HG02588 (cell line): ENCODE data around the gene DOLPP1.
"Not testable (repeated sequence)": the region's sequence is repeated elsewhere in the genome, so short reads cannot be mapped to it uniquely, and the experiment has no call there.

Source experiments
- ATAC-seq: cut with Tn5 transposase; IDR thresholded peaks from one replicate; pipeline ENCODE4 v1.9.1; 2021; ENCODE audit warnings: mild to moderate bottlenecking, moderate library complexity; ENCODE audit not compliant: unreplicated experiment

DOLPP1 gene

DNA sequence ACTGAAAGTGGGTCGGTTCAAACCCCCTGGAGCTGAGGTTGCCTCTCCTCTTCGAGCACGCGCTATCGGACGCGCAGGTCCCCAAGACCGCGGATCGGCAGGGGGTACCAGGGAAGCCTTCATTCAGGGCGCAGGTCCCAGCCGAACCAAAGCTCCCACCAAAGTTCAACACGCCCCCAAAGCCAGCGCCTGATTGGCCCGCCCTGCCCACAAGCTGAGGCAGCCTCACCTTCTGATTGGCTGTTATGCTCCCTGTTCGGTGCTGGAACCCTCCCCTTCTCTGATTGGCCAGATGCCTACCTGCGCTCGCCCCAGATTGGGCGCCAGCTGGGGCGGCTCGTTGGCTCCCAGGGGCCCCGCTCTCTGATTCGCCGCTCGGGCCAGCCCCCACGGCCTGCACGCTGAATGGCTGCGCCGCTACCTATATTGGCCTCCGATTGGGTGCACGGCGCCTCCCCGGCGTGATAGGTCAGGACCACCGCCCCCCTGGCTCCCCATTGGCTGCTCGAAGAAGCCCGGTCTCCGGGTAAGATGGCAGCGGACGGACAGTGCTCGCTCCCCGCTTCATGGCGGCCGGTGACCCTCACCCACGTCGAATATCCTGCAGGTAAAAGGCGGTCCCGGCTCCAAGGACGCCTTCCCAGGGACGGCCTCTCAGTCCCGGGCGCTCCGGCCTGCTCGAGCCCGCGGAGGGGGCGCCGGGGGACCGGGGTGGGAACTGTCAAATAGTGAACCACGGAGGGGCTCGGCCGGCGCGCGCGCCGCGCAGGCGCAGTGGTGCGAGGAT is at the start of gene DOLPP1:
DOLPP1 (plus strand) TSS at position 511 of the 787 bp plus-strand sequence; CDS start at position 532, 21 bp downstream.
- ATAC-seq = peak; percentile 92

DNA sequence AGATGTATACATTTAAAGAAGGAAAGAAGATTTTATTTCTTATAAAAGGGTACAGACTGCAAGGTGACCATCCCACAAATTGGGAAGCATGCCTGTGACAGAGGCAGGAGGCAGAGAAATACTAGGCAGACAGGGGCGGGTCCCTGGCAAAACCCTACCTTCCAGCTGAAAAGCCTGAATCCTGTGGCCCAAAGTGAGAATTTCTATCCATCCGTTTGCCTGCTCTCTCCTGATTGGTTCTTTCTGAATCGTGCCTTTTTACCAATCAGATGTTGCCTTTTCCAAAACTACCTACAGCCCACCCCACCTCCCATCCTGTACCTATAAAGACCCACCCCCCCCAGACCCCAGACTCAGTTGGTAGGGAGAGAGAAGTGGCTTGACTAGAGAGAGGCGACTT is 49.4 kb upstream of the DOLPP1 start:
- ATAC-seq = no peak

GRCh38 chr9:129032541-129033159 is 48.3 kb upstream of the DOLPP1 start:
- ATAC-seq = no peak

DNA sequence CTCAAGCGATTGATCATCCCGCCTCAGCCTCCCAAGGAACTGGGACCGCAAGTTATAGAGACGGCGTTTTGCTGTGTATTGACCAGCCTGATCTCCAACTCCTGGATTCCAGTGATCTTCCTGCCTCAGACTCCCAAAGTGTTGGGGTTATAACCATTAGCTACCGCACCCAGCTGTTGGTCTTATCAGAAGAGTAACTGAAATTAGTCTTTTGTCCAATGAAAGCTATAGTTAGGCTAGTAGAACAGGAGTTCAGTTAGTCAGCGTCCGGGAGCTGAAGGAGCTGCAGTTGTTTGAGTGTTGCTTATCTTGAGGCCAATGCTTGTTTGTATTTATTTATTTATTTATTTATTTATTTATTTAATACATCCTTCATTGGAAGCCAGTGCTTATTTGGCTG is 47.7 kb upstream of the DOLPP1 start:
- ATAC-seq = no peak

GRCh38 chr9:129035838-129036237 is 45.1 kb upstream of the DOLPP1 start:
- not testable (repeated sequence) for ATAC-seq

DNA sequence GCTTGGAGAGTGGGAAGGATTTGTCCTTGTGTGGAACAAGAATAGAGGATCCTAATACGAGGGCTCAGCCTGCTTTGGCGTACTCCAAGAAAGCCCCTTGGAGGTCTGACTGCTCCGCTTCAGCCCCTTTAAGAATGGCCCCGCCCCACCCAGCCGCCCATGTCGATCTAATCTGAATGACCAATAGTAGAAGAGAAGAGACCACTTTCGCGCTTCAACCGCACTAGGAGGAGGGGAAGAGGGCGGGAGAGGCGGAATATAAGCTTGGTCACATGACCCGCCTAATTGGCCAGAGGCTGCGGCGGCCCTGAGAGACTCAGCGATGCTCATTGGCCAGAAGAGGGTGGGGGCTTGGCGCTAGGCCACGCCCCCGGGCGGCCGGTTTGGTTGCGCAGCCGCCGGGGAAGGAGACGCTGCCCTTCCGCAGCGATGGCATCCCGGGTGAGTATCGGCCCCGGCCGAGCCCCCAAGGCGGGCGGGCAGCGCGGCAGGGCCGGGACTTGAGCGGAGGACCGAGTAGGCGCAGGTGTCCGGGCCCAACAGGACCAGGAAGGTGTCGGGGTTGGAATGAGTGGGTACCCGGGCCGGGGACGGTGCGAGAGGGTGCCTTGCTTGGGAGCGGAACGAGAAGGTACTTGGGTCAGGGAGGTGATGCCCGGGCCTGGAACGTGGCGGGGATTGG is 44.5 kb upstream of the DOLPP1 start, which contains the start of gene MIGA2:
MIGA2 (plus strand) TSS at position 386 of the 682 bp plus-strand sequence. CDS start 3,969 bp downstream, outside the sequence.
- ATAC-seq = peak; percentile 93

DNA sequence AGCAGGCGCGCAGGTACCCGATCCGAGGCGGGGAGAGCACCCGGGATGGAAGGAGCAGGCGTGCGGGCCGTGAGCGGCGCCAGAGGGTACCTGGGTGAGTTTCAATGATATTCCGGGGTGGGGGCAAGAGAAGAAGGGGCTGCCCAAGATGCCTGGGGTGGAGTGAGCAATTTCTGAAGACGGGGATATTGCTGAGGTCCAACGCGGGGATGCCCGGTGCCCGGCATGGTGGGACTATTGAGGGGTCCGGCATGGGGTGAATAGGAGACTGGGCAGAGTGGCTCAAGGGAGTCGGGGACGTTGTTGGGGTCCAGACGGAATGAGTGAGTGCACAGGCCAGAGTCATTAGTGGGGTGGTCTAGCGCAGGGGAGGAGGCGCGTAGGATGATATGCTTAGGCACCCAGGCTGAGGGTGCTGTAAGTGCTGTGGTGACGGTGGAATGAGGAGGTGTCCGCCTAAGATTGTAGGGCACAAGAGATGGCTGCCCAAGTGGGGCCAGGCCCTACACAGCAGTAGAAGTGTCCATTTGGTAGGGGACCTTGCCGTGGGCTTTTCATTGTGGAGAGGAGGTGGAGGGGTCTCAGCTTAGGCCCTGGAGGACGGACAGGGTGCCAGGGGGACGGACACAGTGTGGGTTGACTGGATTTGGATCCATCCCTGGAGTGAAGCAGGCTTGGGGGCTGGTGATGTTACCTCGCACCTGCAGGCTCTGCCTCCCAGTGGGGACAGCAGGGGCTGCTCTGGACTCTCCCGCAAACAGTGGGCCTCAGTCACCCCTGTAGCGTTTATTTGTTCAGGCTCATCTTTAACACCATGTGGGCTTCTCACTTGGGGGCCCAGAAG is 43.8 kb upstream of the DOLPP1 start:
- ATAC-seq = no peak

- no peak for ATAC-seq
These were observed 43.2 kb upstream of the DOLPP1 start for GRCh38 chr9:129037767-129038098.

- no peak for ATAC-seq
These were observed 42.6 kb upstream of the DOLPP1 start for GRCh38 chr9:129038109-129038852.

GRCh38 chr9:129040113-129040643 is 40.7 kb upstream of the DOLPP1 start:
- ATAC-seq = no peak

DNA sequence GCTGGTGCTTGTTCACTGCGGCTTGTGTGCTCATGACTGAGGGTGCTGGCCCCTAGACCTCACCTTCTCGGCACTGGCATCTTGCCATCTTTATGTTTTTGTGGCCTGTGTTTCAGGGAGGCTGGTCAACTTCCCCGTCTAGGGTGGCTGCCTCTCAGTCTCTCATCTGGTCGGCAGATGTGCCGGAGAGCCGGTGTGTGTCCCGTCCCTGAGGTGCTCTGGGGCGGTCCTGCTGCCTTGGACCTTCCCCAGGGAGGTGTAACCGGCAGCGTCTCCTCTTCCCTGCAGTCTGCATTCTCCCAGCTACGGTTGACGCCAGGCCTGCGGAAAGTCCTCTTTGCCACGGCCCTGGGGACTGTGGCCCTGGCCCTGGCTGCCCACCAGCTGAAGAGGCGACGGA is 38.9 kb upstream of the DOLPP1 start:
- no peak for ATAC-seq

DNA sequence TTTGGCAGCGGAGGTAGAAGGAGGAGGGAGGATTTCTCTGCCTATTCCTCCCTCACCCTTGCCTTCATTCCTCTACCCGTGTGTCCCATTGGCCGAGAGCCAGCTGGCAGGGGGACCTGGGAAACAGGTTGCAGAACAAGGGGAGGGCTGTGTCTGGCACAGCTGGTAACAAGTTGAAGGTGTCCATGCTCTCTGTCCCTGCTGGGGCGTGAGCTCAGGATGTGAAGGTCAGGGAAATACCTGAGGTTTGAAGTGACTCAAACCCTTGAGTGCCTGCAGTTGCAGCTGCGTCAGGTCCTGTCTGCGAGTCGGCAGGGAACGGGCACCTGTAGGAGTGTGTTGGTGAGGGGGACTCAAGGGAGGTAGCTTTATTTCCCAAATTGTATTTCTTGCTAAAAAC is 28.3 kb upstream of the DOLPP1 start:
- ATAC-seq = no peak

DNA sequence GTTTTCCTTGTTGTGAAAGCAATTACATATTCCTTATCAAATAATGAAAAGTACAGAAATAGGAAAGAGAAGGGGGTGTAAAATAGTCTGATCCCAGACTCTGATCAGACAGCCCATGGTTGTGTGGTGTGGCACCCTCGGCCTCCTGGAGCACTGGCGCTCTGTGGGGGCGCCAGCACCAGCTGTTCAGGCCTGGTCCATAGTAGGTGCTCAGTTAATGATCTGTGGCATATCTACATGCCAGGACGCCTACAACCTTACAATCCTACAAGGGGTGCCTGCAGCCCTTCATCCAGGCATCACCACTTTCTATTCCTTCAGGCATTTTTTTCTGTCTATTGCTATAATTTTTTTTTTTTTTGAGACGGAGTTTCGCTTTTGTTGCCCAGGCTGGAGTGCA is 27.9 kb upstream of the DOLPP1 start:
- no peak for ATAC-seq

GRCh38 chr9:129054163-129054851 is 26.6 kb upstream of the DOLPP1 start:
- no peak for ATAC-seq

DNA sequence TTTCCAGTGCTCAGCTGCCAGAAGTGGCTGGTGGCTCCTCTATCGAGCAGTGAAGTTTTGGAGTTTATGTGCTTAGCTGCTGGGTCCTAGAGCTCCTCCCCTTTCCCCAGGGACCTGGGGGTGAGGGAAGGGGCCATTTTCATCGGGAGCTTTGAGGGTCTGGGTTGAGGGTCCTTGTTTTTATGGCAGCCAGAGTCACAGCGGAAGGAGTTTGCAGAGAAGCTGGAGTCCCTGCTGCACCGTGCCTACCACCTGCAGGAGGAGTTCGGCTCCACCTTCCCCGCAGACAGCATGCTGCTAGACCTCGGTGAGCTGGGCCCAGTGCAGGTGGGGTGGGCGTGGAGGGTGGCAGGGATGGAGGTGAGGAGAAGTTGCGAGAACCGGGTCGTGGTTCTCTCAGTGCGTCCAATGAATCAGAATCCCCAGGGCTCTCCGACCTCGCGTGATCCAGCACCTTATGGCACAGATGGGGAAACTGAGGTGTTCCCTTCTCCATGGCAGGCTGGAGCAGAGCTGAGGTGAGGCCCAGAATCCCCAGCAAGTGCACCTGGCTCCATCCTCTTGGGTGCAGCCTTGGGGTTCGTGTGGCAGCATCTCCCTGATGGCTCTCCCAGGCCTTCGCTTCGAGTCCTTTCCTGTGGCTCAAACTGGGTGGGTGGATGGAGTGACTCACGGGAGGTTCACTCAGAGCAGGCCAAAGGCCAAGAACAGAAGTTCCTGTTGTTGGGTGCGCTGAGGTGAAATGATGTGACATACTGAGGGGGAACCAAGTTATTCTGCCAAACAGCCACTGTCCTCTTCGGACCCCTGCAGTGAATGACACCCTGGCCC is 21.7 kb upstream of the DOLPP1 start:
- no peak for ATAC-seq

GRCh38 chr9:129059796-129060785 is 20.8 kb upstream of the DOLPP1 start:
- no peak for ATAC-seq

- ATAC-seq = no peak
These were observed 19.9 kb upstream of the DOLPP1 start for GRCh38 chr9:129060991-129061390.
